ENCODE data around the gene MTR.

MTR gene

GRCh38 chr1:236922190-236922589 is 127.1 kb downstream of the MTR start:
- no peak for TF ChIP-seq CTCF (IDR thresholded peaks at IDR 0.05)

DNA sequence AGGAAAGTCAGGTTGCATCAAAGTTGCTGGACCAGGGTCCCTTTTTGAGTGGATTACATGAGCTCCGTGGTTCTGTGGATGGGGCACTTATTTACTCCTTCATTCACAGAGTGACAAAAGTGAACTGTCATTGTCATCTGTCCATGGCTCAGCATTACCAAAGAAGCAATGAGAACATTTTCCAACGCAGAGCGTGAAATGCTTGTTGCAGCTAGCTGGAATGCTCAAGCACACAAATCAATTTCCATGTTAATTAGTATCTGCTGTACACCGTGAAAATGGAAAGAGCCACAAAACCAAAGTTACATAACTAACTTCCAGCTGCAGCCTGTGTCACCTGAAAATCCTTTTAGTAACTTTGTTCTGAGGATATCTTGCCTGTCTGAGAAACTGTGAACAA is 130.3 kb downstream of the MTR start:
- no peak for TF ChIP-seq CTCF (IDR thresholded peaks at IDR 0.05)

DNA sequence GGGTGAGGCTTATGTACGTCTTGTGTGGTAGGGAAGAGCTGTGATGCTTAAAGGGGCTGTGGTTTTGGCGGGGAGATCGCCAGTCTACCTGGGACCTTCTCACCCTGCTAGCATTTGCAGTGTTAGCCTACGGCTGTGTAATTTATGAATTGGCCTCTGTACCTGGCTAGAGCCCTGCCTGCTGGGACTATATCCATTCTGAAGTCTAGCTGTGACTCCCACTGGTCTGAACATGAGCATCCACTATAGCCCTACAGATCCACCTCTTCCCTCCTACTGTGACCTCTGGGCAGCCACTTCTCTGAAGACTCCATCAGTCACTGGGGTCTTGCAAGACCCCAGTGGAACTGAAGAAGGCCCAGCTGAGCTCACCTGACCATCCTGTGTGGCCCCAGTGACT is 135.4 kb downstream of the MTR start:
- TF ChIP-seq CTCF (IDR thresholded peaks at IDR 0.05): no peak

GRCh38 chr1:236938760-236939159 is 143.7 kb downstream of the MTR start:
- no peak for TF ChIP-seq CTCF (IDR thresholded peaks at IDR 0.05)

DNA sequence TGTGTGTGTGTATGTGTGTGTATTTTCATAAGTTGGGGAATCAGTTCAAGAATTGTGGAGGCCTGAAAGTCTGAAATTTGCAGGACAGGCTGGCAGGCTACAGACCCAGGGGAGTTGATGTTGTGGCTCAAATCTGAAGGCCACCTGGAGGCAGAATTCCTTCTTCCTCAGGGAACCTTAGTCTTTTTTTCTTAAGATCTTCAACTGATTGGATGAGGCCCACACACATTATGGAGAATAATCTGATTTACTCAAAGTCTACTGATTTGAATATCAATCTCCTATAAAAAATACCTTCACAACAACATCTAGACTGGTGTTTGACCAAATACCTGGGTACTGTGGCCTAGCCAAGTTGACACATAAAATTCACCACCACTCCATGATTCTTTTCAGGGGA is 147.3 kb downstream of the MTR start:
- no peak for TF ChIP-seq CTCF (IDR thresholded peaks at IDR 0.05)

- TF ChIP-seq CTCF (IDR thresholded peaks at IDR 0.05): no peak
Measured at GRCh38 chr1:236944556-236944955, 149.5 kb downstream of the MTR start.

- no peak for TF ChIP-seq CTCF (IDR thresholded peaks at IDR 0.05)
Measured at GRCh38 chr1:236945002-236945401, 149.9 kb downstream of the MTR start.

- no peak for TF ChIP-seq CTCF (IDR thresholded peaks at IDR 0.05)
Measured at GRCh38 chr1:236947794-236948193, 152.7 kb downstream of the MTR start.
